Sciatic nerve (tissue), 2 donors: ENCODE results near the gene CHST13. TPM values are rescaled to one million over a fixed set of nuclear protein-coding genes. Genes with fewer than 3 reads are reported as not detected.
"Not testable (repeated sequence)": the region's sequence is repeated elsewhere in the genome, so short reads cannot be mapped to it uniquely, and the experiment has no call there.

Experiments
- ATAC-seq: fragments of 200-7000 bp; cut with Tn5 transposase; one replicate; pipeline ENCODE4 v1.9.1; 2020; ENCODE audit warnings: mild to moderate bottlenecking, moderate library complexity
- DNase-seq: peaks from one replicate; pipeline ENCODE4 v3.0.0-alpha.2; 2020; ENCODE audit warnings: low spot score
- intact Hi-C: fragments of 100-400 bp; cut with DNase I; formaldehyde crosslinking; loops from one replicate; pipeline ENCODE4 v1.14.2; 2022
- total RNA-seq: library from RNA; stranded (reverse); fragmentation: NEBNext Ultra II Directional; extraction: Animal tissue kit (Norgen Biotek cat#: 25700); gene quantifications from one replicate; pipeline ENCODE4 v1.2.1, GENCODE V29; 2021
- donor health status: DM: no; HTN: no; CAD: no.
- donor health status: DM: no; HTN: no; CAD: no.

The CHST13 gene
- total RNA-seq, 1 donor from 2014 or later, result 0.89 TPM

GRCh38 chr3:126519506-126520455, 4.2 kb upstream of the CHST13 start:
- DNase-seq, result peak; percentile 33
- no peak for ATAC-seq
- intact Hi-C loops, result loop anchor here (5.0 kb wide), 1 partner anchor 938 kb away; no protein-coding TSS in a partner anchor

DNA sequence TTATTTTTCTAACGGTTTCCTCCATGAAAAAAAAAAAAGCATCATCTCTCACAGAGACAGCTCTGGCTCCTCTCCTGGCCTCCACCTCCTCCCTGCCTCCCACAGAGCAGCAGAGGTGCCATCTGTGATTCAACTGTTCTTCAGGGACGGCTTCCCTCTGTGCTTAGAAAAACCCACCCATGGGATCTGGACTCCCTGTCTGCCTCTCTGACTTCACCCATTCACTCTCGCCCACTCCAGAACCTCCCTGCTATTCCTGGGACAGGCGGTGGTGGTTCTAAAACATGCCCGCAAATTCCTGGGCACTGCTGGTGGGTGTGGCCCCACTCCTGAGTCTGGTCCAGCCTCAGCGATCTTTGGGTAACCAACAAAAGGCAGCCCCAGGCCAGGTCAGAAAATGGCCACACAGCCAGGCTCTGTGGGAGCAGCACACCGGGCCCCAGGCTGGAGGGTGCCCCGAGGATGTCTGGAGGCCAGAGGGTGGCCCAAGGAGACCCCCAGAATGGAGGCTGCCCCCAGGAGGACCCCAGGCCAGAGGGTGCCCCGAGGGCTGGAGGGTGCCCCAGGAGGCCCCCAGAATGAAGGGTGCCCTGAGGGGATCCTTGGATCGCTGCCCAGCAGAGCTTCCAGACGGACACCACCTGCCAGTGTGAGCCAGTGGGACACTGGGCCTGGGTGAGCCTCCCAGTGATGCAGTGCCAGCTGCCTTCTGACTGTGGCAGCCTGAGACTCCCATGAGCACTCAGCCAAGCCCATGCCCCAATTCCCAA, 2.6 kb upstream of the CHST13 start:
- intact Hi-C loops, result loop anchor here (5.0 kb wide), 1 partner anchor 936 kb away; no protein-coding TSS in a partner anchor
- ATAC-seq, result no peak
- peak; percentile 54 for DNase-seq

DNA sequence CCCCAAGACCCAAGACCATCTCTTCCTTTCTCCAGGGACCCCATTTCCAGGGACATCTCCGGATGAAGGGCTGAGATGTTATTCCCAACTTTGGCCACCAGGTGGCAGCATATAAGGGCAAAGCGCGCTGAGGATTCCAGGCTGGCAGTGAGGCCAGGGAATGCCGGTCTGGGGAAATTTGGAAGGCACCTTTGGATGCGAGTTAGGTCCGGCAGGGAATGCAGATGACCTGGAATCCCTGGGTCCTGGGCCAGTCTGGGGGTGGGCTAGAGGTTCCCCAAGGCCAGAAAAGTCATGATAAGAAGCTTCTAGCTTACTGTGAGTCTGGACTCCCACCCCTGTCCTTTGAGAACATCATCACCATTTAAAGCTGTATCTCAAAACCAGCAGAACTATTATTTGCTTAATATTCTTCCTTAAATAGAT, 1.6 kb upstream of the CHST13 start:
- intact Hi-C loops, result loop anchor here (5.0 kb wide), 1 partner anchor 935 kb away; no protein-coding TSS in a partner anchor
- DNase-seq, result peak; percentile 77
- ATAC-seq, result peak; percentile 56

GRCh38 chr3:126524429-126524988, 554 bp downstream of the CHST13 start:
- intact Hi-C loops, result loop anchor here (5.0 kb wide), 1 partner anchor 933 kb away; no protein-coding TSS in a partner anchor
- no peak for ATAC-seq
- DNase-seq, result no peak

GRCh38 chr3:126525091-126525852, 1.3 kb downstream of the CHST13 start:
- ATAC-seq (no peak), DNase-seq (no peak)
- intact Hi-C loops, result no loop called here

- ATAC-seq, result no peak
- no peak for DNase-seq
- intact Hi-C loops, result no loop called here
Observed at GRCh38 chr3:126525853-126526667, 2.1 kb downstream of the CHST13 start.

GRCh38 chr3:126526668-126527005, 2.7 kb downstream of the CHST13 start:
- intact Hi-C loops, result no loop called here
- DNase-seq (no peak), ATAC-seq (no peak)

GRCh38 chr3:126527006-126527405, 3.1 kb downstream of the CHST13 start:
- intact Hi-C loops, result no loop called here
- ATAC-seq (no peak), DNase-seq (no peak)

- DNase-seq, result no peak
- no peak for ATAC-seq
- intact Hi-C loops, result no loop called here
Observed at GRCh38 chr3:126527455-126528211, 3.7 kb downstream of the CHST13 start.

GRCh38 chr3:126528419-126528799, 4.5 kb downstream of the CHST13 start:
- no peak for ATAC-seq
- DNase-seq, result no peak
- intact Hi-C loops, result no loop called here

- ATAC-seq (no peak), DNase-seq (no peak)
- intact Hi-C loops, result no loop called here
Observed at GRCh38 chr3:126528800-126529541, 5.0 kb downstream of the CHST13 start.

GRCh38 chr3:126529585-126530170, 5.7 kb downstream of the CHST13 start:
- intact Hi-C loops, result no loop called here
- no peak for ATAC-seq
- DNase-seq, result no peak

DNA sequence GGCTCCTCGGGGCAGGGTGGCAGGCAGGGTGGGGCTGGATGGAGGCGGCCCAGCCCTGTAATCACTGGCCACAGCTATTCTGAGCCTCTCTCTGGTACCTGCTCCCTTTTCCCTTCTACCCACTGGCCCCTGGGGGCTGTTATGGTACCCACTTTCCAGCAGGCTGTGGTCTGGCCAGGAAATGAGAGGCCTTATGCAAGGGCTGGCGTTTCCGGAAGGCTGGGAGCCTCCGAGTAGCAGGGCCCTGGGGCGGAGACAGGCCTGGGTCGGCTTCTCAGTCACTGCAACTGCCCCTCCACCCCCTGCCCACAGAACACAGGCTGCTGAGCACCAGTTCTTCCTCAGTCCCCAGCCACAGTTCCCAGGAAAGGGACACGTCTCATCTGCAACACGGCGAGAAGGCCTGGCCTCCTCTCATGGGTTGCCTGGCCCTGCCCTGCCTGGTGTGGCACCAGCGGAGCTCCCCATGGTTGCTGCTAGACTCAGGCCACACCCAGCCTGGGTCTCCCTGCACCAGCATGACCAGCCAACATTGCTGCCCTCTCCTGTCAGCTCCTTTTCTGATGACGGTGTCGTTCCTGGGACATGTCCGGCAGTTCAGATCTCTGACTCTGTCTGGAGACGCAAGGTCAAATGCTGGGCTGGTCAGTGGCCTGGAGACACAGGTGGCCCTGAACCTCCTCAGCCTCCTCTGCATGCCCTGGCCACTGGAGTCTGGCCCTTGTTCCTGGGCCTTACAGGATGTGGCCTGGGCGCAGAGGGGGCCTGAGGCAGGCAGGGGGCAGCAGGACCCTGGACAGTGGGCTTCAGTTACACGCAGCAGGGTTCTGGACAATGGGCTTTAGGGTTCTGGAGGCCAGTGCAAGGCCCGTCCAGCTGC, 6.5 kb downstream of the CHST13 start:
- DNase-seq (no peak), ATAC-seq (peak; percentile 73)
- intact Hi-C loops, result no loop called here

DNA sequence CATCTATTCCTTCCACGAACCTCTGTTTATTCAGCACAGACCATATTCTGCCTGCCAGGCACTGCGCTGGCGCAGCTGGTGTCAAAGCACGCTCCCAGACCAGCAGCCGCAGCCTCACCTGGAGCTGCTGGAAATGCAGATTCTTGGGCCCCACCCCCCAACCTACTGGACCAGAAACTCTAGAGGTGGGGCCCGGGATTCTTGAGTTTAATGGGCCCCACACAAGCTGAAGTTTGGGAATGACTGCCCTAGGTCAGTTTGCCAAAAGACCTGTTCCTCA, 7.0 kb downstream of the CHST13 start:
- ATAC-seq, result no peak
- no peak for DNase-seq
- intact Hi-C loops, result no loop called here

DNA sequence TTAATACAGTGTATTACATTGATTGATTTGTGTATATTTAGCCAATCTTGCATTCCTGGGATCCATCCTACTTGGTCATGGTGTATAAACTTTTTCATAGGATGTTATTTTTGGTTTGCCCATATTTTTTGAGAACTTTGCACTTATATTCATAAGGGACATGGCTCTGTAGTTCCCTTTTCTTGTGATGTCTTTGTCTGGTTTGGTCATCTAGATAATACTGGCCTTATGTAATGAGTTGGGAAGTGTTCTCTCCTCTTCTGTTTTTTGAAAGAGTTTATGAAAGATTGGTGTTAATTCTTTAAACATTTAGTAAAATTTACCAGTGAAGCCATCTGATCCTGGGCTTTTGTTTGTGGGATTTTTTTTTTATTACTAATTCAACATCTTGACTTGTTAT, 9.6 kb downstream of the CHST13 start:
- DNase-seq, result no peak
- ATAC-seq, result no peak
- intact Hi-C loops, result no loop called here

DNA sequence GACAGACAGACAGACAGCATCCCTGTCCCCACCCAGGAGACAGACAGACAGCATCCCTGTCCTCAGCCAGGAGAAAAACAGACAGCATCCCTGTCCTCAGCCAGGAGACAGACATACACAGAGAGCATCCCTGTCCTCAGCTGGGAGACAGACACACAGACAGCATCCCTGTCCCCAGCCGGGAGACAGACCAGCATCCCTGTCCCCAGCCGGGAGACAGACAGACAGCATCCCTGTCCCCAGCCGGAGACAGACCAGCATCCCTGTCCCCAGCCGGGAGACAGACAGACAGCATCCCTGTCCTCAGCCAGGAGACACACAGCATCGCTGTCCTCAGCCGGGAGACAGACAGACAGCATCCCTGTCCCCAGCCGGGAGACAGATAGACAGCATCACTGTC, 10.8 kb downstream of the CHST13 start:
- intact Hi-C loops, ATAC-seq, DNase-seq: not testable (repeated sequence)
